Stomach (tissue), 4 donors: Measurements from ENCODE around the gene DYSF.

Experiments used
- CTCF ChIP-seq, 7 experiments: fragments of 450-650 bp in 4 of 7; fragments of 200-600 bp in 3 of 7; sonication (generic) in 3 of 7; IDR thresholded peaks; one replicate each; pipeline ENCODE4 v1.5.1; 2016 to 2019; ENCODE audit warnings: antibody characterized with exemption in 7 of 7, control low read depth in 2 of 7, mild to moderate bottlenecking in 1 of 7
- EP300 ChIP-seq: sonication (generic); formaldehyde crosslinking; IDR thresholded peaks from one replicate; pipeline ENCODE4 v1.6.1; 2017; ENCODE audit warnings: antibody characterized with exemption
- POLR2AphosphoS5 ChIP-seq, 3 donors: sonication (generic); formaldehyde crosslinking; IDR thresholded peaks; one replicate each; pipeline ENCODE4 v1.6.1; 2016; ENCODE audit warnings: antibody characterized with exemption in 3 of 3

GRCh38 chr2:71528131-71528591 lies 74.8 kb downstream of the DYSF start:
- TF ChIP-seq POLR2AphosphoS5 (IDR thresholded peaks at IDR 0.05) (no peak), CTCF (IDR thresholded peaks at IDR 0.05) (no peak), EP300 (no peak)
